ENCODE results near the gene CADPS. TPM values are rescaled to one million over a fixed set of nuclear protein-coding genes. Genes with fewer than 3 reads are reported as not detected.

Gene CADPS
- total RNA-seq, 1 experiment from 2014 or later: not detected

DNA sequence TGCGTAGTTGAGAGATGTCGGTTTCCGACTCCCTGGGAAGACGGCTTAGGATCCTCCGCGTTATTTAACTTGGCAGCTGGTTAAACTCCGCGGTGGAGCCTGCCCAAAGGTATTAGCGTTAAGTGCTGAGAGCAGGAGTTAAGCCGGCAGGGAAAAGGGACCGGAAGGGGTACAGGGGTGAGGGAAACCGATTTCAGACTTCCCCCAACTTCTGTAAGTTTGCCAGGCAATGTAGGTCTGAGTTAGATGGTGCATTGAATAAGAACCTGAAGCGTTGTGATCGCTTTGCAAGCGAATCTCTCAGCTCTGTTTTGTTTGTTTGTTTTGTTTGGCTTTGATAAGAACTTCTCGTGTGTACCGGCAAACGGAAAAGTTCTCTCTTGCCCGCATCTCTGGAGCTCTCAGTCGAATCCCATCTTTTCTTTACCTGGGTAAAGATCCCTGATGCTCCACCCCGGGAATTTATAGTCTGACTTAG, 495.9 kb downstream of the CADPS start:
- no peaks in the 10 kb centered on the region for H3K9me3 ChIP-seq (ENCODE audit: low read length)
- no peak overlapping the region for H3K4me2 ChIP-seq (ENCODE audit: low read length)
- TF ChIP-seq EZH2 (IDR thresholded peaks at IDR 0.05; ENCODE audit: low read length, unreplicated experiment): no peak
- TF ChIP-seq, protein P1, sequence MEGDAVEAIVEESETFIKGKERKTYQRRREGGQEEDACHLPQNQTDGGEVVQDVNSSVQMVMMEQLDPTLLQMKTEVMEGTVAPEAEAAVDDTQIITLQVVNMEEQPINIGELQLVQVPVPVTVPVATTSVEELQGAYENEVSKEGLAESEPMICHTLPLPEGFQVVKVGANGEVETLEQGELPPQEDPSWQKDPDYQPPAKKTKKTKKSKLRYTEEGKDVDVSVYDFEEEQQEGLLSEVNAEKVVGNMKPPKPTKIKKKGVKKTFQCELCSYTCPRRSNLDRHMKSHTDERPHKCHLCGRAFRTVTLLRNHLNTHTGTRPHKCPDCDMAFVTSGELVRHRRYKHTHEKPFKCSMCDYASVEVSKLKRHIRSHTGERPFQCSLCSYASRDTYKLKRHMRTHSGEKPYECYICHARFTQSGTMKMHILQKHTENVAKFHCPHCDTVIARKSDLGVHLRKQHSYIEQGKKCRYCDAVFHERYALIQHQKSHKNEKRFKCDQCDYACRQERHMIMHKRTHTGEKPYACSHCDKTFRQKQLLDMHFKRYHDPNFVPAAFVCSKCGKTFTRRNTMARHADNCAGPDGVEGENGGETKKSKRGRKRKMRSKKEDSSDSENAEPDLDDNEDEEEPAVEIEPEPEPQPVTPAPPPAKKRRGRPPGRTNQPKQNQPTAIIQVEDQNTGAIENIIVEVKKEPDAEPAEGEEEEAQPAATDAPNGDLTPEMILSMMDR (conservative IDR thresholded peaks at IDR 0.05; ENCODE audit: low read depth, low read length): no peak
- TF ChIP-seq EZH2phosphoT487 (IDR thresholded peaks at IDR 0.05; ENCODE audit: borderline replicate concordance, low read length): no peak
- H3K9me2 ChIP-seq (replicated peaks; ENCODE audit: low read length): no peaks in the 10 kb centered on the region
- H3K27me3 ChIP-seq (ENCODE audit: low read length): peaks cover 66% of the 10 kb centered on the region
- DNase-seq (no peak), ATAC-seq (no peak)
- H3K27ac ChIP-seq (ENCODE audit: low read length): no peak overlapping the region
- no peaks in the 10 kb centered on the region for H3K79me2 ChIP-seq (ENCODE audit: low read length)
- no peak overlapping the region for H3K9ac ChIP-seq (ENCODE audit: low read length)
- no peaks in the 10 kb centered on the region for H4K20me1 ChIP-seq (ENCODE audit: low read length)
- intact Hi-C loops (cut with micrococcal nuclease): no loop called here
- no peaks in the 10 kb centered on the region for H3K36me3 ChIP-seq (ENCODE audit: low read depth, low read length)
- H2AFZ ChIP-seq (ENCODE audit: low read length): no peak overlapping the region
- H3K4me3 ChIP-seq (ENCODE audit: low read length): no peak overlapping the region
- ChIA-PET POLR2A (ENCODE audit: unreplicated experiment) (no interaction called here), CTCF (no interaction called here)
- BruUV-seq (replicated peaks): no TSS peak
- H3K4me1 ChIP-seq (ENCODE audit: insufficient read depth, low read length): no peaks in the 10 kb centered on the region
- H3F3A ChIP-seq (ENCODE audit: low read length, unreplicated experiment): no peaks in the 10 kb centered on the region

DNA sequence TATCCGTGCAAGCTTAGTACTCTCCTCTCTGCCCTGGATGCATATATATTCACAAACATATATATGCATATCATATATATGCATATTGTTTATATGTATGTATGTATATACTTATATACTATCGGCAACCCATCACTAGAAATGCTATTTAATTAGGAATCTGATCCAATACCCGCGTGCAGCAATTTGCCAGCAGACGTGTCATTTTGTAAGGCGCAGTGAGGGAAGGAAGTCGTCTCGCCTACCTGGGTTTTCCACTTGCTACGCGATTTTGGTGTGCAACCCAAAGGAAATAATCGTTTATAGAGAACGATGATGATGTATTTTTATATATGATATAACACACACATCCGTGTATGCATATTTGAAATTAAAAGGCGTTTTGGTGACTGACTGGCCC, 496.3 kb downstream of the CADPS start:
- Histone ChIP-seq H3K27ac (ENCODE audit: low read length) (no peak overlapping the region), H3K36me3 (ENCODE audit: low read depth, low read length) (no peaks in the 10 kb centered on the region), H4K20me1 (ENCODE audit: low read length) (no peaks in the 10 kb centered on the region), H3F3A (ENCODE audit: low read length, unreplicated experiment) (no peaks in the 10 kb centered on the region), H3K79me2 (ENCODE audit: low read length) (no peaks in the 10 kb centered on the region), H2AFZ (ENCODE audit: low read length) (no peak overlapping the region), H3K9ac (ENCODE audit: low read length) (no peak overlapping the region), H3K27me3 (ENCODE audit: low read length) (peaks cover 70% of the 10 kb centered on the region), H3K9me2 (replicated peaks; ENCODE audit: low read length) (no peaks in the 10 kb centered on the region), H3K4me3 (ENCODE audit: low read length) (no peak overlapping the region), H3K4me2 (ENCODE audit: low read length) (no peak overlapping the region), H3K9me3 (ENCODE audit: low read length) (no peaks in the 10 kb centered on the region), H3K4me1 (ENCODE audit: insufficient read depth, low read length) (no peaks in the 10 kb centered on the region)
- DNase-seq (no peak), ATAC-seq (no peak)
- ChIA-PET CTCF (no interaction called here), POLR2A (ENCODE audit: unreplicated experiment) (no interaction called here)
- TF ChIP-seq, protein P1 (conservative IDR thresholded peaks at IDR 0.05; ENCODE audit: low read depth, low read length): no peak
- TF ChIP-seq EZH2 (IDR thresholded peaks at IDR 0.05; ENCODE audit: low read length, unreplicated experiment) (no peak), EZH2phosphoT487 (IDR thresholded peaks at IDR 0.05; ENCODE audit: borderline replicate concordance, low read length) (no peak)
- no TSS peak for BruUV-seq (replicated peaks)
- intact Hi-C loops (cut with micrococcal nuclease): no loop called here

DNA sequence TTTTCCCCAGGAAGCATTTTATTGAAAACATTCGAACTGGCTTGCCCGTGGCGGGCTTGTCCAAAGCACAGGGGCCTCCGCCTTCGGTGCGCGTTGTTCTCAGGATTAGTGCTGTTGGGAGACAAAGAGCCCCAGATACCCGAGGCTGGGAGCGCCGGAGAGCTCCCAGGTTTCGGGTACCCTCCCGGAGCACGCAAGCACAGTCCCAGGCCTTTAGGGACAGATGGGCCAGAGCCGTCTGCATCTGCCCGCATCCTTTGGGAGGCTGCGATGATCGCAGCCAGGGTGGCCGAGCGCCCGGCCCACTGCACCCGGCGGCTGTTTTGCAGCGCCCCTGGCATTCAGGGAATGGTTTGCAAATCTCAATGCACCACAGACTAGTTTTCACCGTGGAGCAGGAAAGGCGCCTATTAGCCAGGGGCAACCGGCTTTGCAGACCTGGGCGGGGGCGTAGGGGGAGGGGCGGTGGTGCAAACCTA, 496.9 kb downstream of the CADPS start:
- no peaks in the 10 kb centered on the region for H4K20me1 ChIP-seq (ENCODE audit: low read length)
- ChIA-PET CTCF (no interaction called here), POLR2A (ENCODE audit: unreplicated experiment) (no interaction called here)
- no peak overlapping the region for H3K27ac ChIP-seq (ENCODE audit: low read length)
- H3F3A ChIP-seq (ENCODE audit: low read length, unreplicated experiment): no peaks in the 10 kb centered on the region
- no peak overlapping the region for H2AFZ ChIP-seq (ENCODE audit: low read length)
- no peaks in the 10 kb centered on the region for H3K9me2 ChIP-seq (replicated peaks; ENCODE audit: low read length)
- H3K4me3 ChIP-seq (ENCODE audit: low read length): no peak overlapping the region
- no TSS peak for BruUV-seq (replicated peaks)
- no peak for ATAC-seq
- TF ChIP-seq EZH2 (IDR thresholded peaks at IDR 0.05; ENCODE audit: low read length, unreplicated experiment) (no peak), EZH2phosphoT487 (IDR thresholded peaks at IDR 0.05; ENCODE audit: borderline replicate concordance, low read length) (no peak)
- TF ChIP-seq, protein P1 (conservative IDR thresholded peaks at IDR 0.05; ENCODE audit: low read depth, low read length): no peak
- no peak for DNase-seq
- no peaks in the 10 kb centered on the region for H3K79me2 ChIP-seq (ENCODE audit: low read length)
- no peak overlapping the region for H3K9ac ChIP-seq (ENCODE audit: low read length)
- no peaks in the 10 kb centered on the region for H3K4me1 ChIP-seq (ENCODE audit: insufficient read depth, low read length)
- no peaks in the 10 kb centered on the region for H3K9me3 ChIP-seq (ENCODE audit: low read length)
- H3K4me2 ChIP-seq (ENCODE audit: low read length): no peak overlapping the region
- H3K36me3 ChIP-seq (ENCODE audit: low read depth, low read length): no peaks in the 10 kb centered on the region
- peaks cover 75% of the 10 kb centered on the region for H3K27me3 ChIP-seq (ENCODE audit: low read length)
- intact Hi-C loops (cut with micrococcal nuclease): no loop called here
